Stomach (tissue), 9 donors: ENCODE results near the gene NTRK3. TPM values are rescaled to one million over a fixed set of nuclear protein-coding genes. Genes with fewer than 3 reads are reported as not detected.

ENCODE experiments used
- DNase-seq, 2 donors: peaks; one replicate each; pipeline versions ENCODE4 v3.0.0 to v3.0.0-alpha.2; 2013 to 2019
- H3K27ac ChIP-seq, 5 donors: fragments of 200-600 bp in 4 of 5; sonication (generic) in 4 of 5; one replicate each; pipeline ENCODE4 v1.5.1; 2013 to 2019; ENCODE audit warnings: mild to moderate bottlenecking in 1 of 5, moderate library complexity in 1 of 5
- H3K27me3 ChIP-seq, 3 donors: fragments of 200-600 bp; sonication (generic); one replicate each; pipeline ENCODE4 v1.5.1; 2017 to 2019; ENCODE audit warnings: mixed run types in 1 of 3
- H3K36me3 ChIP-seq, 4 donors: fragments of 200-600 bp; sonication (generic); 1 replicate in 3 of 4; 2 replicates in 1 of 4; pipeline ENCODE4 v1.5.1; 2016 to 2019
- H3K4me1 ChIP-seq, 4 donors: fragments of 200-600 bp; sonication (generic); one replicate each; pipeline ENCODE4 v1.5.1; 2016 to 2019
- H3K4me3 ChIP-seq, 4 donors: fragments of 200-600 bp; sonication (generic) in 3 of 4; one replicate each; pipeline ENCODE4 v1.5.1; 2016 to 2019; ENCODE audit warnings: mild to moderate bottlenecking in 1 of 4
- H3K9me3 ChIP-seq, 4 donors: fragments of 200-600 bp; sonication (generic); one replicate each; pipeline ENCODE4 v1.5.1; 2016 to 2019
- CTCF ChIP-seq, 7 experiments: fragments of 450-650 bp in 4 of 7; fragments of 200-600 bp in 3 of 7; sonication (generic) in 3 of 7; IDR thresholded peaks; one replicate each; pipeline ENCODE4 v1.5.1; 2016 to 2019; ENCODE audit warnings: antibody characterized with exemption in 7 of 7, control low read depth in 2 of 7, mild to moderate bottlenecking in 1 of 7
- EP300 ChIP-seq: sonication (generic); formaldehyde crosslinking; IDR thresholded peaks from one replicate; pipeline ENCODE4 v1.6.1; 2017; ENCODE audit warnings: antibody characterized with exemption
- POLR2A ChIP-seq, 4 donors: fragments of 450-650 bp; IDR thresholded peaks; one replicate each; pipeline ENCODE4 v1.6.1; 2016; ENCODE audit warnings: antibody characterized with exemption in 4 of 4, control low read depth in 2 of 4, mild to moderate bottlenecking in 1 of 4, moderate library complexity in 1 of 4
- POLR2AphosphoS5 ChIP-seq, 3 donors: sonication (generic); formaldehyde crosslinking; IDR thresholded peaks; one replicate each; pipeline ENCODE4 v1.6.1; 2016; ENCODE audit warnings: antibody characterized with exemption in 3 of 3
- WGBS, 5 donors: extraction: QIAGEN DNeasy Blood & Tissue Kit in 3 of 5; methylation state at CpG; one replicate each; pipeline versions ENCODE4 v1.1.5 to v1.1.7; 2013 to 2018; 5-methylcytosine and 5-hydroxymethylcytosine counted together
- intact Hi-C: fragments of 100-400 bp; cut with DNase I; formaldehyde crosslinking; loops from one replicate; pipeline ENCODE4 v1.15.1; 2023; ENCODE audit warnings: low total_unique reads
- polyA plus RNA-seq, 3 donors: library from polyadenylated mRNA; stranded (reverse); fragments of 200-250 nt; gene quantifications; one replicate each; pipeline ENCODE4 v1.2.3, GENCODE V29; 2013
- total RNA-seq, 5 donors: library from RNA; depleted of rRNA; stranded (reverse); fragments of >200 nt; gene quantifications; one replicate each; pipeline versions ENCODE4 v1.1.0 to v1.2.3, GENCODE V29; 2014 to 2016
- donor health status: healthy with polysubstance abuse.
- donor health status: Bipolar disorder and iron deficiency.
- donor health status: healthy.

The NTRK3 gene
- total and polyA plus RNA-seq, 8 donors: under 0.01 to 18.2 (median 1.0) TPM; not detected in 1

- no peak for DNase-seq
- TF ChIP-seq CTCF (IDR thresholded peaks at IDR 0.05): no peak
- no peak for TF ChIP-seq POLR2AphosphoS5 (IDR thresholded peaks at IDR 0.05)
- no peak for TF ChIP-seq EP300
- no peak for TF ChIP-seq POLR2A (IDR thresholded peaks at IDR 0.05)
- H3K4me1 ChIP-seq: no peaks in the 10 kb centered on the region
- 72 to 87% (median 81%) methylated on average over 6 of the region's 6 CpGs for WGBS, 5 donors
- intact Hi-C loops: no loop called here
- no peak overlapping the region for H3K27ac ChIP-seq
- no peaks in the 10 kb centered on the region for H3K27me3 ChIP-seq
- H3K36me3 ChIP-seq: no peaks in the 10 kb centered on the region
- H3K9me3 ChIP-seq: no peaks in the 10 kb centered on the region
- no peak overlapping the region for H3K4me3 ChIP-seq
Measured at GRCh38 chr15:88106074-88106473, 150.5 kb downstream of the NTRK3 start.

GRCh38 chr15:88104357-88104756, 152.2 kb downstream of the NTRK3 start:
- intact Hi-C loops: no loop called here
- no peak overlapping the region for H3K4me3 ChIP-seq
- WGBS, 5 donors: 47 to 57% (median 54%) methylated on average over 3 of the region's 3 CpGs
- no peak for TF ChIP-seq EP300
- TF ChIP-seq CTCF (IDR thresholded peaks at IDR 0.05): no peak
- TF ChIP-seq POLR2A (IDR thresholded peaks at IDR 0.05): no peak
- no peak for TF ChIP-seq POLR2AphosphoS5 (IDR thresholded peaks at IDR 0.05)
- DNase-seq: no peak
- H3K27ac ChIP-seq: no peak overlapping the region
- no peaks in the 10 kb centered on the region for H3K9me3 ChIP-seq
- no peaks in the 10 kb centered on the region for H3K4me1 ChIP-seq
- no peaks in the 10 kb centered on the region for H3K27me3 ChIP-seq
- no peaks in the 10 kb centered on the region for H3K36me3 ChIP-seq

- Histone ChIP-seq H3K9me3 (no peaks in the 10 kb centered on the region), H3K27ac (no peak overlapping the region), H3K4me1 (no peaks in the 10 kb centered on the region), H3K36me3 (no peaks in the 10 kb centered on the region), H3K27me3 (no peaks in the 10 kb centered on the region), H3K4me3 (no peak overlapping the region)
- intact Hi-C loops: no loop called here
- TF ChIP-seq CTCF (IDR thresholded peaks at IDR 0.05) (no peak), EP300 (no peak), POLR2AphosphoS5 (IDR thresholded peaks at IDR 0.05) (no peak), POLR2A (IDR thresholded peaks at IDR 0.05) (no peak)
- no peak for DNase-seq
- 71 to 84% (median 80%) methylated on average over 2 of the region's 2 CpGs for WGBS, 5 donors
Measured at GRCh38 chr15:88100181-88100580, 156.4 kb downstream of the NTRK3 start.

- WGBS, 5 donors: 41 to 60% (median 55%) methylated on average over 10 of the region's 10 CpGs
Measured at GRCh38 chr15:88098361-88098760, 158.2 kb downstream of the NTRK3 start.

More at GRCh38 chr15:88098361-88098760, 158.2 kb downstream of the NTRK3 start:
- intact Hi-C loops: no loop called here
- Histone ChIP-seq H3K27ac (no peak overlapping the region), H3K4me1 (no peaks in the 10 kb centered on the region), H3K36me3 (no peaks in the 10 kb centered on the region), H3K4me3 (no peak overlapping the region), H3K9me3 (no peaks in the 10 kb centered on the region), H3K27me3 (no peaks in the 10 kb centered on the region)
- no peak for DNase-seq
- TF ChIP-seq POLR2A (IDR thresholded peaks at IDR 0.05): no peak
- TF ChIP-seq POLR2AphosphoS5 (IDR thresholded peaks at IDR 0.05): peak in 1 of 3 donors; percentile 26
- no peak for TF ChIP-seq EP300
- no peak for TF ChIP-seq CTCF (IDR thresholded peaks at IDR 0.05)
